HepG2 (cell line): ENCODE results near the gene COG1. TPM values are rescaled to one million over a fixed set of nuclear protein-coding genes. Genes with fewer than 3 reads are reported as not detected.

Experiments
- CAMTA2 ChIP-seq: sonication (generic); formaldehyde crosslinking; IDR thresholded peaks from 2 replicates; pipeline ENCODE4 v1.4.0; 2020; ENCODE audit warnings: mild to moderate bottlenecking, missing genetic modification reagents, borderline replicate concordance
- CBFB ChIP-seq: sonication (generic); formaldehyde crosslinking; IDR thresholded peaks from 2 replicates; pipeline ENCODE4 v1.4.0; 2020; ENCODE audit warnings: missing genetic modification reagents
- FOSL2 ChIP-seq: sonication (generic); formaldehyde crosslinking; IDR thresholded peaks from 2 replicates; pipeline ENCODE4 v1.4.0; 2020; ENCODE audit warnings: missing genetic modification reagents
- IRF2 ChIP-seq: IDR thresholded peaks from 2 replicates; pipeline ENCODE4 v1.6.1; 2018; ENCODE audit warnings: missing genetic modification reagents, missing compliant biosample characterization
- KAT8 ChIP-seq: IDR thresholded peaks from 2 replicates; pipeline ENCODE4 v1.6.1; 2016; ENCODE audit warnings: missing genetic modification reagents, missing compliant biosample characterization
- KLF6 ChIP-seq: IDR thresholded peaks from 2 replicates; pipeline ENCODE4 v1.8.0; 2016; ENCODE audit warnings: missing biosample characterization, missing genetic modification reagents
- RNF2 ChIP-seq: fragments of 450-650 bp; conservative IDR thresholded peaks from 2 replicates; pipeline ENCODE4 v1.6.1; 2016; ENCODE audit warnings: low read depth
- RXRA ChIP-seq: sonication (generic); formaldehyde crosslinking; IDR thresholded peaks from 2 replicates; pipeline ENCODE4 v1.5.1; 2020; ENCODE audit warnings: missing genetic modification reagents
- SP140L ChIP-seq: sonication (generic); formaldehyde crosslinking; IDR thresholded peaks from 2 replicates; pipeline ENCODE4 v1.4.0; 2020; ENCODE audit warnings: missing genetic modification reagents, borderline replicate concordance
- ZBTB7B ChIP-seq: sonication (generic); formaldehyde crosslinking; IDR thresholded peaks from 2 replicates; pipeline ENCODE4 v1.4.0; 2020; ENCODE audit warnings: missing genetic modification reagents
- ZFP82 ChIP-seq: sonication (generic); formaldehyde crosslinking; IDR thresholded peaks from 2 replicates; pipeline ENCODE4 v1.5.1; 2020; ENCODE audit warnings: mild to moderate bottlenecking, missing genetic modification reagents, borderline replicate concordance
- ZNF33B ChIP-seq: sonication (generic); formaldehyde crosslinking; IDR thresholded peaks from 2 replicates; pipeline ENCODE4 v1.5.1; 2020; ENCODE audit warnings: mild to moderate bottlenecking, missing genetic modification reagents
- ZNF431 ChIP-seq: sonication (generic); formaldehyde crosslinking; IDR thresholded peaks from 2 replicates; pipeline ENCODE4 v1.9.0; 2022; ENCODE audit warnings: missing genetic modification reagents, low read depth, mild to moderate bottlenecking, borderline replicate concordance
- ZSCAN21 ChIP-seq: sonication (generic); formaldehyde crosslinking; IDR thresholded peaks from 2 replicates; pipeline ENCODE4 v1.8.0; 2022; ENCODE audit warnings: mild to moderate bottlenecking, missing genetic modification reagents, moderate library complexity, borderline replicate concordance
- polyA plus RNA-seq, 8 experiments: library from polyadenylated mRNA; depleted of rRNA in 3 of 8; stranded (reverse) in 7 of 8; unstranded in 1 of 8; fragments of >200 nt; fragmentation: Illumina TruSeq in 4 of 8; extraction: Trizol in 4 of 8; gene quantifications; 2 replicates each; pipeline versions ENCODE4 v1.2.1 to v1.2.3, GENCODE V29; 2011 to 2016; ENCODE audit warnings: low read depth in 4 of 8, missing spikeins in 1 of 8, mixed read lengths in 1 of 8; ENCODE audit not compliant: insufficient read depth in 1 of 8
- total RNA-seq, 5 experiments: library from RNA; depleted of rRNA; stranded (reverse); fragments of >200 nt; fragmentation: Illumina TruSeq; extraction: Trizol; gene quantifications; 2 replicates each; pipeline ENCODE4 v1.2.3, GENCODE V29; 2016; ENCODE audit warnings: low read depth in 1 of 5
- TF ChIP-seq, protein P1 (sequence below): sonication (generic); formaldehyde crosslinking; IDR thresholded peaks from 2 replicates; pipeline ENCODE4 v1.5.0; 2020; ENCODE audit warnings: mild to moderate bottlenecking, missing genetic modification reagents
- TF ChIP-seq, protein P2 (sequence below): sonication (generic); formaldehyde crosslinking; IDR thresholded peaks from 2 replicates; pipeline ENCODE4 v1.4.0; 2020; ENCODE audit warnings: missing genetic modification reagents
- TF ChIP-seq, protein P3 (sequence below): sonication (generic); formaldehyde crosslinking; IDR thresholded peaks from one replicate; pipeline ENCODE4 v1.5.1; 2020; ENCODE audit warnings: mild to moderate bottlenecking, missing genetic modification reagents; ENCODE audit errors: not compliant biosample characterization

Gene COG1
- total and polyA plus RNA-seq, 2 of the 13 experiments (the other 11 are each of a cell fraction or from before 2014, with no cell fraction given): 36.6 to 39.7 TPM

DNA sequence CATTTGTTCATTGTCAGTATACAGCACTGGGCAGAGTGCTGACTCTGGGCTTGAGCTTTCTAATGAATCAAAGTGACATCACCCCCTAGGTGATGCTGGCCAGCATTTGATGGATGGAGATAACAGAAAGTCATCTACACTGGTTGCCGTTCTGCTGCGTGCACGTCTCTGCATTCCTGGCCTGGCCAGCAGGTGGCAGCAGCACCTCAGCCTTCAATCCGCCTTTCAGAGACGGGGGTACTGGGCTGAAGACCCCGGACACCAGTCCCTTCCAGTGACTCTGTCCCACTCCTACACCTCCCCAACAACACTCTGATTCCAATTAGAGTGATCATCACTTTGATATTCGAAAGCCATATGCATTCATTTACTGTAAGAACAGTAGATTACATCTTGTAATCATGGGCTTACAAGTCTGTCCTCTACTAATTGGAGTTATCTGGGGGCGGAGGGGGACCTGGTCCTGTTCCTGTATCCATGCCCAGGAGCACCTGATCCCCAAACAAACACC is 62.9 kb downstream of the COG1 start (continued):
- TF ChIP-seq, protein P1, sequence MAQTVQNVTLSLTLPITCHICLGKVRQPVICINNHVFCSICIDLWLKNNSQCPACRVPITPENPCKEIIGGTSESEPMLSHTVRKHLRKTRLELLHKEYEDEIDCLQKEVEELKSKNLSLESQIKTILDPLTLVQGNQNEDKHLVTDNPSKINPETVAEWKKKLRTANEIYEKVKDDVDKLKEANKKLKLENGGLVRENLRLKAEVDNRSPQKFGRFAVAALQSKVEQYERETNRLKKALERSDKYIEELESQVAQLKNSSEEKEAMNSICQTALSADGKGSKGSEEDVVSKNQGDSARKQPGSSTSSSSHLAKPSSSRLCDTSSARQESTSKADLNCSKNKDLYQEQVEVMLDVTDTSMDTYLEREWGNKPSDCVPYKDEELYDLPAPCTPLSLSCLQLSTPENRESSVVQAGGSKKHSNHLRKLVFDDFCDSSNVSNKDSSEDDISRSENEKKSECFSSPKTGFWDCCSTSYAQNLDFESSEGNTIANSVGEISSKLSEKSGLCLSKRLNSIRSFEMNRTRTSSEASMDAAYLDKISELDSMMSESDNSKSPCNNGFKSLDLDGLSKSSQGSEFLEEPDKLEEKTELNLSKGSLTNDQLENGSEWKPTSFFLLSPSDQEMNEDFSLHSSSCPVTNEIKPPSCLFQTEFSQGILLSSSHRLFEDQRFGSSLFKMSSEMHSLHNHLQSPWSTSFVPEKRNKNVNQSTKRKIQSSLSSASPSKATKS: no peak
- peak; percentile 58 for TF ChIP-seq FOSL2 (CRISPR knock-in tag)
- peak; percentile 46; the same call in 1 of the 2 replicates for TF ChIP-seq RXRA (CRISPR knock-in tag)
- TF ChIP-seq KAT8 (CRISPR knock-in tag): peak; percentile 37; the same call in 1 of the 2 replicates
- peak; percentile 58; the same call in 1 of the 2 replicates for TF ChIP-seq ZNF431 (CRISPR knock-in tag)
- TF ChIP-seq SP140L: peak; percentile 91; the same call in 1 of the 2 replicates
- TF ChIP-seq CBFB (CRISPR knock-in tag): 0 out of 2 replicates have a peak, but pooled peaks have one; percentile 18
- no peak for TF ChIP-seq ZNF33B
- TF ChIP-seq CAMTA2 (CRISPR knock-in tag): no peak
- TF ChIP-seq ZFP82 (CRISPR knock-in tag): no peak
- no peak for TF ChIP-seq RNF2
- TF ChIP-seq, protein P2, sequence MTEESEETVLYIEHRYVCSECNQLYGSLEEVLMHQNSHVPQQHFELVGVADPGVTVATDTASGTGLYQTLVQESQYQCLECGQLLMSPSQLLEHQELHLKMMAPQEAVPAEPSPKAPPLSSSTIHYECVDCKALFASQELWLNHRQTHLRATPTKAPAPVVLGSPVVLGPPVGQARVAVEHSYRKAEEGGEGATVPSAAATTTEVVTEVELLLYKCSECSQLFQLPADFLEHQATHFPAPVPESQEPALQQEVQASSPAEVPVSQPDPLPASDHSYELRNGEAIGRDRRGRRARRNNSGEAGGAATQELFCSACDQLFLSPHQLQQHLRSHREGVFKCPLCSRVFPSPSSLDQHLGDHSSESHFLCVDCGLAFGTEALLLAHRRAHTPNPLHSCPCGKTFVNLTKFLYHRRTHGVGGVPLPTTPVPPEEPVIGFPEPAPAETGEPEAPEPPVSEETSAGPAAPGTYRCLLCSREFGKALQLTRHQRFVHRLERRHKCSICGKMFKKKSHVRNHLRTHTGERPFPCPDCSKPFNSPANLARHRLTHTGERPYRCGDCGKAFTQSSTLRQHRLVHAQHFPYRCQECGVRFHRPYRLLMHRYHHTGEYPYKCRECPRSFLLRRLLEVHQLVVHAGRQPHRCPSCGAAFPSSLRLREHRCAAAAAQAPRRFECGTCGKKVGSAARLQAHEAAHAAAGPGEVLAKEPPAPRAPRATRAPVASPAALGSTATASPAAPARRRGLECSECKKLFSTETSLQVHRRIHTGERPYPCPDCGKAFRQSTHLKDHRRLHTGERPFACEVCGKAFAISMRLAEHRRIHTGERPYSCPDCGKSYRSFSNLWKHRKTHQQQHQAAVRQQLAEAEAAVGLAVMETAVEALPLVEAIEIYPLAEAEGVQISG (CRISPR knock-in tag): peak; percentile 49; the same call in 1 of the 2 replicates
- TF ChIP-seq ZBTB7B: peak; percentile 83
- TF ChIP-seq ZSCAN21 (CRISPR knock-in tag): no peak
- TF ChIP-seq, protein P3, sequence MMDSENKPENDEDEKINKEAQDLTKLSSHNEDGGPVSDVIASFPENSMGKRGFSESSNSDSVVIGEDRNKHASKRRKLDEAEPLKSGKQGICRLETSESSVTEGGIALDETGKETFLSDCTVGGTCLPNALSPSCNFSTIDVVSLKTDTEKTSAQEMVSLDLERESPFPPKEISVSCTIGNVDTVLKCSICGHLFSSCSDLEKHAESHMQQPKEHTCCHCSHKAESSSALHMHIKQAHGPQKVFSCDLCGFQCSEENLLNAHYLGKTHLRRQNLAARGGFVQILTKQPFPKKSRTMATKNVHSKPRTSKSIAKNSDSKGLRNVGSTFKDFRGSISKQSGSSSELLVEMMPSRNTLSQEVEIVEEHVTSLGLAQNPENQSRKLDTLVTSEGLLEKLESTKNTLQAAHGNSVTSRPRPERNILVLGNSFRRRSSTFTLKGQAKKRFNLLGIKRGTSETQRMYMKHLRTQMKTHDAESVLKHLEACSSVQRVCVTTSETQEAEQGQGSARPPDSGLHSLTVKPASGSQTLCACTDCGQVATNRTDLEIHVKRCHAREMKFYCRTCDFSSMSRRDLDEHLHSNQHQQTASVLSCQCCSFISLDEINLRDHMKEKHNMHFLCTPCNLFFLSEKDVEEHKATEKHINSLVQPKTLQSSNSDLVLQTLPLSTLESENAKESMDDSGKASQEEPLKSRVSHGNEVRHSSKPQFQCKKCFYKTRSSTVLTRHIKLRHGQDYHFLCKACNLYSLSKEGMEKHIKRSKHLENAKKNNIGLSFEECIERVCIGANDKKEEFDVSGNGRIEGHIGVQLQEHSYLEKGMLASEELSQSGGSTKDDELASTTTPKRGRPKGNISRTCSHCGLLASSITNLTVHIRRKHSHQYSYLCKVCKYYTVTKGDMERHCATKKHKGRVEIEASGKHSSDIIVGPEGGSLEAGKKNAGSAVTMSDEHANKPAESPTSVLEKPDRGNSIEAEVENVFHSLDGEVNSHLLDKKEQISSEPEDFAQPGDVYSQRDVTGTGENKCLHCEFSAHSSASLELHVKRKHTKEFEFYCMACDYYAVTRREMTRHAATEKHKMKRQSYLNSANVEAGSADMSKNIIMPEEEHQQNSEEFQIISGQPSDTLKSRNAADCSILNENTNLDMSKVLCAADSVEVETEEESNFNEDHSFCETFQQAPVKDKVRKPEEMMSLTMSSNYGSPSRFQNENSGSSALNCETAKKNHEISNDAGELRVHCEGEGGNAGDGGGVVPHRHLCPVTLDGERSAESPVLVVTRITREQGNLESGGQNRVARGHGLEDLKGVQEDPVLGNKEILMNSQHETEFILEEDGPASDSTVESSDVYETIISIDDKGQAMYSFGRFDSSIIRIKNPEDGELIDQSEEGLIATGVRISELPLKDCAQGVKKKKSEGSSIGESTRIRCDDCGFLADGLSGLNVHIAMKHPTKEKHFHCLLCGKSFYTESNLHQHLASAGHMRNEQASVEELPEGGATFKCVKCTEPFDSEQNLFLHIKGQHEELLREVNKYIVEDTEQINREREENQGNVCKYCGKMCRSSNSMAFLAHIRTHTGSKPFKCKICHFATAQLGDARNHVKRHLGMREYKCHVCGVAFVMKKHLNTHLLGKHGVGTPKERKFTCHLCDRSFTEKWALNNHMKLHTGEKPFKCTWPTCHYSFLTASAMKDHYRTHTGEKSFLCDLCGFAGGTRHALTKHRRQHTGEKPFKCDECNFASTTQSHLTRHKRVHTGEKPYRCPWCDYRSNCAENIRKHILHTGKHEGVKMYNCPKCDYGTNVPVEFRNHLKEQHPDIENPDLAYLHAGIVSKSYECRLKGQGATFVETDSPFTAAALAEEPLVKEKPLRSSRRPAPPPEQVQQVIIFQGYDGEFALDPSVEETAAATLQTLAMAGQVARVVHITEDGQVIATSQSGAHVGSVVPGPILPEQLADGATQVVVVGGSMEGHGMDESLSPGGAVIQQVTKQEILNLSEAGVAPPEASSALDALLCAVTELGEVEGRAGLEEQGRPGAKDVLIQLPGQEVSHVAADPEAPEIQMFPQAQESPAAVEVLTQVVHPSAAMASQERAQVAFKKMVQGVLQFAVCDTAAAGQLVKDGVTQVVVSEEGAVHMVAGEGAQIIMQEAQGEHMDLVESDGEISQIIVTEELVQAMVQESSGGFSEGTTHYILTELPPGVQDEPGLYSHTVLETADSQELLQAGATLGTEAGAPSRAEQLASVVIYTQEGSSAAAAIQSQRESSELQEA (CRISPR knock-in tag): peak; percentile 48
- 0 out of 2 replicates have a peak, but pooled peaks have one; percentile 39 for TF ChIP-seq KLF6 (CRISPR knock-in tag)
- TF ChIP-seq IRF2 (CRISPR knock-in tag): 0 out of 2 replicates have a peak, but pooled peaks have one; percentile 41
